Activated CD4-positive, alpha-beta T cell treated with anti-CD3 and anti-CD28 coated beads, Interleukin-2, amount 50 U/mL, for 1 hour (primary cell): ENCODE results near the gene PKD1L1.
"Not testable (repeated sequence)": the region's sequence is repeated elsewhere in the genome, so short reads cannot be mapped to it uniquely, and the experiment has no call there.

ENCODE experiments used
- DNase-seq: peaks from one replicate; pipeline ENCODE4 v3.0.0-alpha.2; 2020

Gene PKD1L1

DNA sequence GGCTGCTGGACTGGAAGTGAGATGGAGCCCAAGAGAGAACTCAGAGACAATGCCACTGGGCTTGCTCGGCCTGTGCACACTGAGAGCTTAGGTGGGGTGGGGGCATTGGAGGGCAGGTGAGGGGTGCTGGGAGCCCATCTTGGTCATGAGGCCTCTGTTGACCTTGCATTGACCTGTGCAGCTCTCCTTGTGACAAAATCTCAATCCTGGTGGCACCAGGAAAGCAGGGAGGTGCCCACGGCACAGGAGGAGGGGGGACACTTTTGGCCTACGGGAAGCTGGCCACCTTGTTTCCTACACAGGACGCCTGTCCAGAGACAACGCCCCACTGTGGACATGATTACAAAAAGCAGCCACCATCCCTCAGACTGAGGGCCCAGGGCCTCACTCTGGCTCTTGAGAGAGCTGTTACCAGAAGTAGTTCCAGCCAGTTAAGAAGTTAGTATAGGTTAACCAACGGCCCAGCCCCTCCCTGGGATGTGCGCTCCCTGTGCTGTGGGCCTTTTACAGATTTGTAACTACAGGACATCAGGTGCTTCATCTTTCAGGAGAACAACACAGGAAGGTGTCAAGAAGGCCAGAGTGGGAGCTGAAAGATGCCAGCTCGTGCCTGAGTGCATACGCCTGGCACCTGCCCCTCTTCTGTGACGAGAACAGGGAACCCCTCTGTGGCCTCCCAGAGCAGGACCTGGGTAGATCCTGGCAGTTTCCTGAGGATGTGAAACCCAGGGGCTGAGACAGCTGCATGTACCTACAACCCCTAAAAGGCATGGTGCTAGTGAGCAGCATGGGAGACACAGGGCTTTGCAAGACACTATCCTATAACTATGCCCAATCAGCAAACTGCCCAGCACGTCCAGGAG is 10.3 kb downstream of the PKD1L1 start:
- no peak for DNase-seq

DNA sequence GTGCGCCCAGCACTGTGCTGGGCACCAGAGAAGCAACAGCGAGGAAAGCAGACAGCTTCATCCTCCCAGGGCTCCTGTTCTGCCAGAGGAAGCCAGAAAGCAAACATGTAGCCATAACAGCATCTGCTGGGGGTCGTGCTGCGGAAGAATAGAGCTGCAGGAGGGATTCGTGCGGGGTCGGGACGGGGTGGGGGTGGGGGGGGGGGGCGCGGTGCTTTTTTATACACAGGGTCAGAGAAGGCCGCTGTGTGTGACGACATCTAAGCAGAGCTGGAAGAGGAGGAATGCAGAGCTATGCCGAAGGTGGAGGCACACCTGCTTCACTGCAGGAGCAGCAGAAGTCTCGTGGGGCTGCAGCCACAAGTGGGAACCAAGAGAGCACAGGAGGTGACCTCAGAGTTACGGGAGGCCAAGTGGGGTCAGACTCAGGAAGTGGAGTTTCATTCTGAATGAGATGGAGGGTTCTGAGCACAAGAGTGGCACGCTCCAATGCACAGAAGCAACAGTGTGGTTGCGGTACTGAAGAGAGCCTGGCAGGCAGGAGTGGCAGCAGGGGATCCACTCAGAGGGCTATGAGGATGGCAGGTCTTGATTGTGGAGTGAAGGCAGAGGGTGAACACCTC is 11.1 kb downstream of the PKD1L1 start:
- no peak for DNase-seq

DNA sequence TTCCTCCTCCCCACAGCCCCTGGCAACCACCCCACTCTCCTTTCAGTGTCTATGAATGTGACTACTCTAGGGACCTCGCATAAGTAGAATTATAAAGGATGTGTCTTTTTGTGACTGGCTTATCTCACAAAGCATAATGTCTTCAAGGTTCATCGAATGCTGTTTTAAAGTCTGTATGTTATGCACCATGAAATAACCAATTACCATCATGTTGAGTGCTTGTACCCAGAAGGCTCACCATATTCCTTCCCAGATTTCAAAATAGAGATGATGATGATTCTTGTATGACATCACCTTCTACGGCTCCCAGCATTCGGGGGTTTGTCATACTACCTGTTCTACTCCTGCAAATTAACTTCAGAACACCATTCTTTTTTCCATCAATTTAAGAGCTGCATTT is 11.9 kb downstream of the PKD1L1 start:
- no peak for DNase-seq

DNA sequence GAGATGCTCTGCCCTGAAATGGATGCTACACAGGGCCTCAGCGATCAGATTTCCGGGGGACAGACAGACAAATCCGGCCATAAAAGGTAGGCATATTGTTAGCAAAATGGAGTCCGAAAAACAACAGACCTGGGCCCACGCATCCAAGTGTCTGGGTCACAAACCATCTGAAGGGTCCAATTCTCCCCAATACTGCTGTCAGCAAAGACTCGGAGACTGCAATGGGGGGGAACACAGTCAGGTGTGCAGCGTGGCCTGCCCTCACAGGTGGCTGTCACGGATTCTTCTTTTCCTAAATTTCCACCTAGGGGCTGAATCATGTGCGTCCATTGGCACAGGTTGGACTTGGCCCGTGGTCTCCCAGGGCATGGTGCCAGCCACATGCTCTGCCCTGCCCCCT is 12.9 kb downstream of the PKD1L1 start:
- no peak for DNase-seq

DNA sequence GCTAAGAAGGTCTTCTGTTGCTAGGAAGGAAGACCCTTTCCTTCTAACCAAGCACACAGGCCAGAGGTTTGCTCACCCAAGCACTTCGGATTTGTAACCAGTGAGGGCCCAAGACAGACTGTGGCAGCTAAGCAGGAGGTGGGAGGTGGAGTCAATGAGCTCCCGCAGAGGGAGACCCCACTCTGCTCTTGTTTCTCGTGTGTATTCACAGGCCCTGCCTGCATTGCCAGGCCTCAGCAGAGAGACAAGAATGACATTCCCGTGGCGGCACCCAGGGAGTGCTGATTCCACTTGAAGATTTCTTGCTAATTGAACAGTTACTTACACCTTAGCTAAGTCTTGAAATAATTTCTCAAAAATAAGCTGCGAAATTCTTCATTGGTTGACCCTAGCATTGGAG is 13.4 kb downstream of the PKD1L1 start:
- no peak for DNase-seq

DNA sequence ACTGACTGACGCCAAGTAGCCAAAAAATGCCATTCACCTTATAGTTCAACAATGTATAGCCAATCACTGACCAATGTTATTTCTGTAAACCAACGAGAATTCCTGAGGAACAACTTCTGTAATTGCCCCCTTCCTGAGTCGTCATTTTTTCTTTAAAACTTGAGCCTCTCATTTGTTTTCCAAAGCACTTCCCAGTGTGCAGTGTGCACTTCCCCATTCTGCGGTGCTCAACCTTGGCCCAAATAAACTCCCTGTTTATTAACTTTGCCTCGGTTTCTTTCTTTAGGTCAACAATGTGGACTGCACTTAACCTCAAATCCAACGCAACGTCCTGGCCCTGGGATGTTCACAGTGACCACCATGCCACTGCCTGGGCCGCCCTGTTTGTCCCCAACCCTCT is 15.1 kb downstream of the PKD1L1 start:
- DNase-seq = no peak

DNA sequence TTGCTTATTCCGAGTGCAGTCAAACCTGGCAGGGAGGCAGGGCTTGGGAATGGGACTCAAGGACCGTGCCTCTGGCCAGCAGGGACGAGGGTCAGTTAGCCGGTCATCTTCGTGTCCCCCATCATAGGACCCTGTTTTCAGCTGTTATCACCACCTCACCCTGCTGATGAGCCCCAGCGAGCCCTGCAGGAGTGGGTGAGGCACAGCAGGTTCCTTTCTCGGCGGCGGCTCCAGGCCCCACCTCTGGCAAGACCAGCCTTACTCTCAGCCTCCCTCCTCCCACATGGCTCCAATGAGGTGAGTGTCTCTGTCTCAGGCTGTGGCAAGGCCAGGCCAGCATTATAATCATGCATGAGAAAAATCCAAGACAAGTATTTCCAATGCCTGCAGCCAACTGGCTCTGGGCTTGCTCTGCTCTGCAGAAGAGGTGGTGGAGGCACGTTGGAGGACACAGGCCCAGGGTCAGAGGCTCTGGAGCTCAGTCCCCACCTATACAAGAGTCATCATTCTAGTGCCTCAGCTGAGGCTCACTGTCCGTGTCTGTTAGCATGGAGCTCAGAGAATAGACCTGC is 15.7 kb downstream of the PKD1L1 start:
- no peak for DNase-seq

DNA sequence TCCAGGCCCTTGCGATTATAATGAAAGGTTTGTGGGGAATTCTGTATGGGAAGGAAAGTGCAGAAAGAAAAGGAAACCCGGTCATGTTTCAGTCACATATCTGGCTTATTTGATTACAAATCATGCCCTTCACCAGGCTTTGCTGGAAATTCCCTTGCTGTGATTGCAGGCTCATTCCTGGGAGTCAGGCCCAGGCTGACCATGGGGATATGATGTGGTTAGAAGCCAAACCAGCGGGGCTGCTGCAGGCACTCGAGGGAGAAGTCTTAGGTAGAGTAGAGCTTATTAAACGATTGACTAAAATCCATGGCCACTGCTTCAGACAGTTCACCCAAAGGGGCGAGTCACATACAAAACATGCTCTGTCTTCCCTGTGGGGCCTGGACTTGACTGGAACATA is 16.2 kb downstream of the PKD1L1 start:
- no peak for DNase-seq

DNA sequence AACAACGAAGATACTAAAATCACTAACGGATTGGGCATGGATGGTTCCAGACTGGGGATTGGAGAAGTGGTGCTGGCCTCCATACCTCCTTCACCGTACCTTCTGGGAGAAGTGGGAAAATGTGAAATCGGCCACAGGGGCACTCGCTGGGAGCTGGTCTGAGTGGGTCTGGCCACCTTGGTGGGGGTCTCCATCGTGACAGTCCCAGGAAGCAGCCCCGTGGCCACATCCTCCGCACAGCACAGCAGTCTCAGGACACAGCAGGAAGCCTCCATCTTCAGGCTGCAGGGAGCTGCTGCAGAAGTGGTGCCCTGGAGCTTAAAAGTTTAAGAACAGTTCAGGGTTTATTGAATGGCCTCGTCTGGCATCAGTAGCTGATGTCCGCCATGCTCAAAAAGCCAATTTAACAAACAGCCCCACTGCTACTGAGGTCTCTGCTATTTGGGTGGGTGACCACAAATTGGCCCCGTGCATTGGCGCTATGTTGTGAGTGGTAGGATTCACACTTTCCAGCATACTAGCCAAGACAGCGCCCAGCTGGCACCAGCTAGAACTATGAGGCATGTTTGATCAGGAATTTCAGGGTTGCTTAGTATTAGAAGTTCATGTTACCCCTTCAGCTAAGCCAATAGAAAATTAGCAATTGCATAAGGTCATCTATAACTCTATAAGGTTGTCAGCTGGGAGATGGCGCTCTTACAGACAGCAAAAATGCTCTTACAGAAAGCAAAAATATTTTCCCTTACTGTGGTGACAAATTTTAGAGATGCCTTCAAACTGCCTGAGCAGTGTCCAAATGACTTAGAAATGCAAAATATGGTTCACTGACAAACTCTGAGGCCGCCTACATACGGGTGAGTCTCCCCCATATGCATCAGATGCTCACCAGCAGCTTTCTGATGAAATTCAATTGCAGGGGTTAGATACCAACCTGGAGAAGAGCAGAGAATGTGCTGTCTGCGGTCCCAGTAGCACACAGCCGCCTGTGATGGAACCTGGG is 17.0 kb downstream of the PKD1L1 start:
- no peak for DNase-seq

DNA sequence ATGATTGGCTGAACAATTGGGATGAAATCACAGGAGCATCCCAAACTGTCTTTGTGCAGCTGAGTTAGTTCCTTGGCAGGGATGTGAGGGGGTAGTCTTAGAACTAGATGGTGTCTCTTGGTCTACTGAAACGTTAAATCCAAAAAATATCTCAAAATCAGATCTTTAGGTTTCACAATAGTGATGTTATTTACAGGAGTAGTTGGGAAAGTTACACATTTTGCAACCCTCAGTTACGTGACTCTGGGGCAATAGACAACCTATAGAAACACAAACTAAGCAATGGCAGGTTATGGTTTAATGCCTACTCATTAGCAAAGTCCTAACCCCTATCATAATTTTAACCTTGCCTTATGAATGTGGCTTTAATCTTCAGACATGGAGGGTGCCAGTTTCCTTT is 24.0 kb downstream of the PKD1L1 start:
- DNase-seq = no peak

DNA sequence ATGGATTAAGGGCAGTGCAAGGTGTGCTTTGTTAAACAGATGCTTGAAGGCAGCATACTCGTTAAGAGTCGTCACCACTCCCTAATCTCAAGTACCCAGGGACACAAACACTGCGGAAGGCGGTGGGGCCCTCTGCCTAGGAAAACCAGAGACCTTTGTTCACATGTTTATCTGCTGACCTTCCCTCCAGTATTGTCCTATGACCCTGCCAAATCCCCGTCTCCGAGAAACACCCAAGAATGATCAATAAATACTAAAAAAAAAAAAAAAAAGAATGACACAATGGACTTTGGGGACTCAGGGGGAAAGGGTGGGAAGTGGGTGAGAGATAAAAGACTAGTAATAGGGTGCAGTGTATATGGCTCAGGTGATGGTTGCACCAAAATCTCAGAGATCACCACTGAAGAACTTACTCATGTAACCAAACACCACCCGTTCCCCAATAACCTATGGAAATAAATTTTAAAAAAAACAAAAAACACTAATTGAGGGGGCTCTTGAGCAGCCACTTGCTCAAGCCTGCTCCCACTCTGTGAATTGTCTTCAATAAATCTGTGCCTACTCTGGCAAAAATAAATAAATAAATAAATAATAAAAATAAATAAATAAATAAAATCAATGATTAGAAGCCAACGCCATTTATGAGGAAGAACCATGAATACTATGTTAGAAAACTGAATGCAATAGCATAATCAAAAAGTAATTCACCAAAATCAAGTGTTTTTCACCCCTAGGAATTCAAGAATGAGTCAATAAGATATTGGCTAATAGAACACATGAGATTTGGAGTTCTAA is 25.0 kb downstream of the PKD1L1 start:
- DNase-seq = not testable (repeated sequence)

DNA sequence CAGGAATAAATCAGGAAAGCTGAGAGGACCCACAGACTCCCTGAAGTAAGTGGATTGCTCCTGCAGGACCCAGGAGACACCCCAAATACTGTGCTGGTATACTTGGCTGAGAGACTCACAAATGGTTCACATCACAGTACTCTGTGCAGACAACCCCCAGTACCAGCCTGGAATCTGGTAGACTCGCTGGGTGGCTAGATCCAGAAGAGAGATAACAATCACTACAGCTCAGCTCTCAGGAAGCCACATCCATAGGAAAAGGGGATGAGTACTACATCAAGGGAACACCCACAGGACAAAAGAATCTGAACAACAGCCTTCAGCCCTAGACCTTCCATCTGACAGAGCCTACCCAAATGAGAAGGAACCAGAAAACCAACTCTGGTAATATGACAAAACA is 31.8 kb downstream of the PKD1L1 start:
- not testable (repeated sequence) for DNase-seq

DNA sequence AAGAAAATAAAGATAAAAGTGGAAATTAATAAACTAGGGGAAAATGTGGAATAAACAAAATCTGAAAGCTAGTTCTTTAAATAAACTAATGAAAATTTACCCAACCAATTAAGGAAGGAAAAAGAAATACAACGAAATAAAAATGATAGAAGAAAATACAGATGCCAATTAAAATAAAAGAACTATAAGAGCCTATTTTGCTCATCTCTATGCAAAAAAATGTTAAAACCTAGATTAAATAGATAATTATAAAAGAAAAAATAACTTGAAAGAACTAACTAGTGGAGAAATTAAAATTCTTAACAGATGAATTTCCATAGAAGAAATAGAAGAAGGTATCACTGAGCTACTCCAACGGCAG is 32.7 kb downstream of the PKD1L1 start:
- no peak for DNase-seq

DNA sequence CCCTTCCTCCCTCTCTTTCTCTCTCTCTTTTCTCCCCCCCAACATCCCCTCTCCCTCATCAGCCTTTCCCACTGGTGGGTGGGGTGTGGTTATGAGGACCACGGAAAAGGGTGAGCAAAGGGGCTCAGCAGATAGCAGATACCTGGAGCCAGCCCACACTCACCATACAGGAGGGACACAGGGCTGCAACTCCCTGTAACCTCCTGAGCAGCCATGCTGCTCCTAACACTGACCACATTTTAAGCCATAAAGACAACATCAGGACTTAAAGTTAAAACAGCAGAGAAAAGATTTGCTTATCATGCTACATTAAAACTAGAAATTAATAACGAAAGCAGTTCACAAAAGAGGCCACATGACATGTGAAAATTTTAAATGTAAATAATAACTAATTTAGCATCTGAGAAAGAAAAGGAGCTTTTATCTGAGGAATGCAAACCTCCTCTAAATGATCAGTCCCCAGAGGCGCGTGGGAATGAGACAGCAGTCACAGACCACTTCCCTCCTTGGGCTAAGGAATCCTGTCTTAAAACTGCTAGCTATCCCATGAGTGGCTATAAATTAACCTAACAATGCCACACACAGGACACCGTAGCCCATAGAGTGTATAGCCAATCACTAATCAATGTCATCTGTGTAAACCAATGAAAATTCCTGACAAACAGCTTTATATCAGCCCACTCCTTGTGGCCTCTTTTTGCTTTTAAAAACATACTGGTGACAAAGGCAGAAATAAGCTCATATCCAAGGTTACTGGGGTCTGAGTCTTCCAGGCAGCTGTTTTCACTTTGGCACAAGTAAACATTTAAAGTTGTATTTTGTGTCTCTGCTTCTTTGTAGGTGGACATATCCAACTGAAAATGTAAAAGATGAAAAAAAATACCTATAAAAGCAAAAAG is 33.3 kb downstream of the PKD1L1 start:
- DNase-seq = no peak

DNA sequence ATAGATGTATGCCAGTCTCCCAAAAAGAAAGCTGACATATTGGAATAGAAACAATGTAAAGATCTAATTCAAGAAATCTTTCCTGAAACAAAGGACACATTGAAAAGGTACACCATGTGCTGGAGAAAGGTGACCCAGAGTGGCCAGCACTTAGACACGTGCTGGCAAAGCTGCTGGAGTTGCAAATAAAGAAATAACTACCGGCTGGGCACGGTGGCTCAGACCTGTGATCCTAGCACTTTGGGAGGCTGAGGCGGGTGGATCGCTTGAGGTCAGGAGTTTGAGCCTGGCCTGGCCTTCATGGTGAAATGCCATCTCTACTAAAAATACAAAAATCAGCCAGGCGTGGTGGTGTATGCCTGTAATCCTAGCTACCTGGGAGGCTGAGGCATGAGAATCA is 35.9 kb downstream of the PKD1L1 start:
- DNase-seq = no peak

DNA sequence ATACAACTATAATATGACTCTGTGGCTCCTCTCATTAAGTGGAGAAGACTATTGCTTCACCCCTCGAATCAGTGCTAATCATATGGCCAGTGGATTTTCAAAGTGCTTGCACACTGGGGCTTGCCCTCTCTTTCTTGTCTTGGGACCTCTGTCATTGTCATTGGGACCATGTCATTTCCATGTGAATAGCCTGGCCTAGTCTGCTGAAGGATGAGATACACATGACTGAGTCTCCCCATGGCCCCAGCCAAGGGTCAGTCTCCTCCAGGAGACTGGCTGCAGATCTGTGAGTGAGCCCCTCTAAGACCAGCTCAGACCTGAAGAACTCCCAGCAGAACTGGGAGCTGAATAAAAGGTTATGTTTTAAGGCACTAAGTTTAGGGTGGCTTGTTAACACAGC is 39.5 kb downstream of the PKD1L1 start:
- no peak for DNase-seq

DNA sequence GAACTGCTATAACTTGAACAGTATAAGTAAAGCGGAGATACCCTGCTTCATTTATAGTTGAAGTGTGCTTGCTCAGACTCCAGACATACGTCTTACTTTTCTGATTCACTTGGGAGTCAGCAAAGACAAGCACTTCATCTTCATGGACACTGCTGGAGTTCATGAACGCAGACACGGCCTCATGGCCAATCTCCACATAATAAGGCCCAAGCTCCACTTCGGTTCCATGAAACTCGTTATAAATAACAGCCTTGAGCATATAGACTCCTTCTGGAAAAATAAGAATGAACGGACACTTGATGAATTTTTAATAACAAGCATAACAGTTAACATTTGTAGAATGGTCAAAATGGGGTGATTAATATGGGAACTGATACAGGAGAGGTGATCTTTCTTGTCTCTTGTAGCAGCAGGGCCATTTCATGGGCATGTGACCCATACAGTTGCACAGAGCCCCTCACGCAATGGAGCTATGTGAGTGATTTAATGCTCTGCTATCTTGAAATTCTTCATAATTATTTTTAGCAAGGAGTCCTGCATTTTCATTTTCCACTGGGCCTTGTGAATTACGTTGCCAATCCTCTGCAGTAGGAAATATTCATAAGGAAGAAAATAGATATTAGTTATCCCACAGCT is 40.2 kb downstream of the PKD1L1 start:
- DNase-seq = no peak

DNA sequence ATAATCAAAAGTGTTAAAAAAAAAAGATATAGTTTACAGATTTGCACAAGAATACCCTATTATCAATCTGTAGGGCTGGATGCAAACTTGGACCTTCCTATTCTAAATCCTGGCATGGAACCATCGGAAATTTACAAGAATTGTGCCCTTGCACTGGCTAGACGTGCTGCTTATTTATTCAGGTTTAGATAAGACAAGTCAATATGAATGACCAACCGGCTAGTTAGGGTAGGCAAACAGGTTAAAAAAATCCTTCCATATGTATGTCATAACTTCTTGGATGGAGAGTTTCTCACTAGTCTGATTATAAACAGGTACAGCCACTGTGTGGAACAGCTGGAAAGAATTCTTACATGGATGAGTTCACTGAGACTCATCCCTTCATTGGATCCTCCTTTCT is 41.4 kb downstream of the PKD1L1 start:
- DNase-seq = no peak

DNA sequence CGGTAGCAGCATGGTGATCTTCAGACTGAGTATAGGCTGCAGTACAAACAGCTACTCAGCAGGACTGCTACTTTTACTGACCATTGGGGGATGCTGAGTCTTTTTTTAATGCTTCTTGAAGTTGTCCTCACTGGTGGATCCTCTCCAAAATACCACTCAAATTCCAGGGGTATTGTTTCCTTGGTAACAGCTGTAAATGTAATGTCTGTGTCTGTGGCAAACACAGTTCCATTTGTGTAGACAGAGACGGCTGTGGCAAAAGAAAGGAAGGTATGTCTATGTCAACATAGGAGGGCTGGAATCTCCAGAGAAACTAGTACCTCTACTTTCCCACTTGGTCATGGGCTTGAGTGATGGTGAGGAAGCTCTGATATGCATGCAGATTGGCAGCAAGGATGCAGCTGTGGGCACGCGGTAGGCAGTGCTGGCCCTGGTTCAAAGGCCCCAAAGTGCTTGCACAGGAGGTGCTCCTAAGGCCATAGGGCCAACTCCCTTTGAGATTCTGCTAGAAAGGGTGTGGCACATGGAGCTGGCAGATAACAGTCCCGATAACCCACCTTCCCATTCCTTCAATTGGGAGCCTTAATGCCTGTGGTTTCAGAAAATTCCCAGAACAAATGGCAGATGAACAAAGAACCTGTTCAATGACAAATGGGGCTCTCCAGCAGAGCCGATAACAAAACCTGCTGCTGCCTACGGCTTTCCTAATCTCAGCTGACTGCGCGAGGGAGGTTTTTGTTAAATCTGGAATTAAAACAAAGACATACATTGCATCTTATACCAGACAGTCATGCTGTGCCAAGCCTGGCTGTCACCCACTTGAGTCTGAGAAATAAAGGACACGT is 43.0 kb downstream of the PKD1L1 start:
- no peak for DNase-seq

DNA sequence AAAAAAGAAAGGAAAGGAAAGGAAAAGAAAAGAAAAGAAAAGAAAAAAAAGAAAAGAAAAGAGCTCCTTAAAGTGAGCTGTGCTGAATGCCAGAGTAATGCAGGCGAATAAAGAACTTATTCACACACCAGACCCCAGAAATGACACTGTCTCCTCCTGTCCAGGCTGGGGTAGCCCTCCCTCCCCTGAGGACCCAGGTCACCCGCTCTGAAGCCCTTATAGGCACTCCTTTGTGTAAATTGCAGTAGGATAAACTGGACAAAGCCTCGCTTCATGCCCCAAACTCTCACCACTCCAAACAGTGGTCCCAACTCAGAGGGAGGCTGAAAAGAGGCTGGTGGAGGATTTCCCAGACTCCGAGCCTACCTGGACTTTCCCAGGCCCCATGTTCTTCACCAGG is 46.3 kb downstream of the PKD1L1 start:
- DNase-seq = no peak
